Naive B cell (primary cell): ENCODE measurements around the gene COL5A1. TPM values are rescaled to one million over a fixed set of nuclear protein-coding genes. Genes with fewer than 3 reads are reported as not detected.

Source experiments
- ATAC-seq, 2 donors: fragments of 150-1000 bp; cut with Tn5 transposase; 2 replicates each; pipeline ENCODE4 v1.10.0; 2021; ENCODE audit warnings: low read depth in 2 of 2, mild to moderate bottlenecking in 2 of 2, moderate library complexity in 2 of 2
- DNase-seq: peaks from one replicate; pipeline ENCODE4 v3.0.0; 2022
- H3K27ac Mint-ChIP-seq, 6 donors: one replicate each; pipeline ENCODE4 v1.8.0; 2020 to 2022; ENCODE audit warnings: mild to moderate bottlenecking in 6 of 6, mixed read lengths in 6 of 6, moderate library complexity in 5 of 6, inconsistent platforms in 2 of 6
- H3K27me3 Mint-ChIP-seq, 3 donors: one replicate each; pipeline ENCODE4 v1.8.0; 2021 to 2022; ENCODE audit warnings: mixed read lengths in 3 of 3, mild to moderate bottlenecking in 1 of 3
- H3K36me3 Mint-ChIP-seq, 2 donors: one replicate each; pipeline ENCODE4 v1.8.0; 2020 to 2022; ENCODE audit warnings: mixed read lengths in 2 of 2, inconsistent platforms in 1 of 2, mild to moderate bottlenecking in 1 of 2
- H3K4me1 Mint-ChIP-seq, 3 donors: one replicate each; pipeline ENCODE4 v1.8.0; 2020 to 2022; ENCODE audit warnings: mixed read lengths in 3 of 3, inconsistent platforms in 1 of 3, mild to moderate bottlenecking in 1 of 3, moderate library complexity in 1 of 3
- H3K4me3 Mint-ChIP-seq, 8 donors: one replicate each; pipeline ENCODE4 v1.8.0; 2020 to 2022; ENCODE audit warnings: mild to moderate bottlenecking in 8 of 8, mixed read lengths in 8 of 8, moderate library complexity in 8 of 8, inconsistent platforms in 2 of 8
- H3K9me3 Mint-ChIP-seq, 7 donors: one replicate each; pipeline ENCODE4 v1.8.0; 2020 to 2022; ENCODE audit warnings: mixed read lengths in 7 of 7, mild to moderate bottlenecking in 5 of 7, inconsistent platforms in 2 of 7, moderate library complexity in 1 of 7
- polyA plus RNA-seq, 6 donors: library from polyadenylated mRNA; unstranded; fragments of 300-500 nt; fragmentation: Illumina TruSeq; gene quantifications; one replicate each; pipeline ENCODE4 v1.2.3, GENCODE V29; 2021; ENCODE audit warnings: low read depth in 6 of 6

COL5A1 gene
- polyA plus RNA-seq, 6 donors from 2014 or later = not detected

- peaks cover 0 to 1% (median 0%) of the 10 kb centered on the region in 7 donors for H3K9me3 Mint-ChIP-seq
- no peak for ATAC-seq
- H3K4me3 Mint-ChIP-seq = no peak overlapping the region
- H3K27me3 Mint-ChIP-seq = no peaks in the 10 kb centered on the region
- no peak for DNase-seq
- no peaks in the 10 kb centered on the region for H3K4me1 Mint-ChIP-seq
- H3K27ac Mint-ChIP-seq = no peak overlapping the region
- no peaks in the 10 kb centered on the region for H3K36me3 Mint-ChIP-seq
These were observed 199.7 kb downstream of the COL5A1 start for GRCh38 chr9:134841180-134841904.

- ATAC-seq = no peak
- Mint-ChIP-seq H3K9me3 (no peaks in the 10 kb centered on the region), H3K27me3 (no peaks in the 10 kb centered on the region), H3K36me3 (no peaks in the 10 kb centered on the region), H3K27ac (no peak overlapping the region), H3K4me3 (no peak overlapping the region), H3K4me1 (no peaks in the 10 kb centered on the region)
- no peak for DNase-seq
These were observed 200.7 kb downstream of the COL5A1 start for GRCh38 chr9:134842321-134842720.

DNA sequence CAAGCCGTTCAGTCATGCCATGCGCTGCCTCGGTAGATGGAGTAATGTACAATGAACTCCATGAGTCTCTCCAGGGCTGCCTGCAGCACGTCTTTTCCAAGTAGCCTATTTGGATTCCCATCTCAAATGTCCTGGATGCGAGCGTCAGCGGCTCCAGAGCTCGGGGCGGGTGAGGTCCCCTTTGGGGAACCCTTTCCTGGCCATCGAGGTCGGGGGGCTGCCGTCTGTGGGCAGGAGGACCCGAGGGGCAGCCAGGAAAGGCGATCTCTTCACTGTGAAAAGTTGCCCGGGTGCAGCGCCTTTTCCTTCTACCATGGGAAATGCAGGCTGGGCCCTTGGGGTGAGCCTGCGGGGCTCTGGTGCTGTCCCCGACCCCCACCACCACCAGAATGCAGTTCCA lies 202.1 kb downstream of the COL5A1 start:
- Mint-ChIP-seq H3K9me3 (no peaks in the 10 kb centered on the region), H3K4me3 (no peak overlapping the region), H3K27me3 (no peaks in the 10 kb centered on the region), H3K36me3 (no peaks in the 10 kb centered on the region), H3K4me1 (no peaks in the 10 kb centered on the region), H3K27ac (no peak overlapping the region)
- ATAC-seq (no peak), DNase-seq (no peak)

DNA sequence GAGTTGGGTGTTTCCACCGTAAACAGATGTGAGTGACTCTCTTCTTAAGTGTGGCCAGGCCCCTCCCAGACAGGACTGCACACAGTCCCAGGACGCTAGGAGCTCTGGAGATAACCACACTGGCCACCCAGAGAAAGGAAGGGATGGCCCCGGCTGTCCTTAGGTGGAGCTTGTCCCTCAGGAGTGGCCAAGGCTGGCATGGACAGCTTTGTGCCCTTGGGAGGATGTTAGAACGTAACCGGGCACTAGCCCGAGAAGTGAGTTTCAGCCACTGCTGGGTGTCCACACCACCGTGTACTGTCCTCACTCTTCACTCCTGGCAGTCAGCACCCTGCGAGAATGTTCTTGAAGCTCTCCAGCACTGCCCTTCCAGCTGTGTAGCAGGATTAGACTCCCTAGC lies 203.2 kb downstream of the COL5A1 start:
- Mint-ChIP-seq H3K27ac (no peak overlapping the region), H3K4me1 (no peaks in the 10 kb centered on the region), H3K27me3 (no peaks in the 10 kb centered on the region), H3K4me3 (no peak overlapping the region), H3K9me3 (no peaks in the 10 kb centered on the region), H3K36me3 (no peaks in the 10 kb centered on the region)
- no peak for DNase-seq
- no peak for ATAC-seq

DNA sequence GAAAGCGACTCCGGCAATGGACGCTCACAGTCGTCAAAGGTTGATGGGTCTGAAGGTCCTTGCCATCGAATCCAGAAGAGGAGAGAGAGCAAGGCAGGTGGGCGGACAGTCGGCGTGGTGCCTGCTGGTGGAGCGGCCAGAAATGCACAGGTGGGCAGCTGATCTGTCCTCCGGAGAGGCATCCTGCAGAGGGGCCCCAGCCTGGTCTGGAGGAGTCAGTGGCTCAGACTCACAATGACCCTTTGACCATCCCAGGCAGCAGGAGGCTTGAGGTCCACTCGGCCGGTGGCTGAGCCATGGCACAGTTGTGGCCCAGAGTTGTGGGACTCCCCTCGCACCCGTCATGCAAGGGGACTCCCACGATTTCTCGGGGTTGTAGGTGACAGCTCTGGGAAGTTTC lies 204.6 kb downstream of the COL5A1 start:
- no peaks in the 10 kb centered on the region for H3K9me3 Mint-ChIP-seq
- no peak for ATAC-seq
- H3K27me3 Mint-ChIP-seq = no peaks in the 10 kb centered on the region
- H3K36me3 Mint-ChIP-seq = no peaks in the 10 kb centered on the region
- DNase-seq = no peak
- H3K4me1 Mint-ChIP-seq = no peaks in the 10 kb centered on the region
- no peak overlapping the region for H3K27ac Mint-ChIP-seq
- H3K4me3 Mint-ChIP-seq = no peak overlapping the region

DNA sequence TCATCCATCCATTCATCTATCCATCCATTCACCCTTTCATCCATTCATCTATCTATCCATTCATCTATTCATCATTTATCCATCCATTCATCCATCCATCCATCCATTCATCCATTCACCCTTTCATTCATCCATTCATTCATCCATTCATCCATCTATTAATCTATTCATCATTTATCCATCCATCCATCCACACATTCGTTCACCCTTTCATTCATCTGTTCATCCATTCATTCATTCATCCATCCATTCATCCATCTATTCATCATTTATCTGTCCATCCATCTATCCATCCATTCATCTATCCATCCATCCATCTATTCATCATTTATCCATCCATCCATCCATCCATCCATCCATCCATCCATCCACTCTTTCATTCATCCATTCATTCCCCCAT lies 205.1 kb downstream of the COL5A1 start:
- ATAC-seq = no peak
- Mint-ChIP-seq H3K27me3 (no peaks in the 10 kb centered on the region), H3K36me3 (no peaks in the 10 kb centered on the region), H3K9me3 (no peaks in the 10 kb centered on the region), H3K4me3 (no peak overlapping the region), H3K4me1 (no peaks in the 10 kb centered on the region), H3K27ac (no peak overlapping the region)
- DNase-seq = no peak

- H3K4me3 Mint-ChIP-seq = no peak overlapping the region
- no peak overlapping the region for H3K27ac Mint-ChIP-seq
- no peaks in the 10 kb centered on the region for H3K27me3 Mint-ChIP-seq
- H3K4me1 Mint-ChIP-seq = no peaks in the 10 kb centered on the region
- H3K36me3 Mint-ChIP-seq = no peaks in the 10 kb centered on the region
- ATAC-seq = no peak
- no peaks in the 10 kb centered on the region for H3K9me3 Mint-ChIP-seq
- DNase-seq = no peak
These were observed 205.5 kb downstream of the COL5A1 start for GRCh38 chr9:134847138-134847537.

DNA sequence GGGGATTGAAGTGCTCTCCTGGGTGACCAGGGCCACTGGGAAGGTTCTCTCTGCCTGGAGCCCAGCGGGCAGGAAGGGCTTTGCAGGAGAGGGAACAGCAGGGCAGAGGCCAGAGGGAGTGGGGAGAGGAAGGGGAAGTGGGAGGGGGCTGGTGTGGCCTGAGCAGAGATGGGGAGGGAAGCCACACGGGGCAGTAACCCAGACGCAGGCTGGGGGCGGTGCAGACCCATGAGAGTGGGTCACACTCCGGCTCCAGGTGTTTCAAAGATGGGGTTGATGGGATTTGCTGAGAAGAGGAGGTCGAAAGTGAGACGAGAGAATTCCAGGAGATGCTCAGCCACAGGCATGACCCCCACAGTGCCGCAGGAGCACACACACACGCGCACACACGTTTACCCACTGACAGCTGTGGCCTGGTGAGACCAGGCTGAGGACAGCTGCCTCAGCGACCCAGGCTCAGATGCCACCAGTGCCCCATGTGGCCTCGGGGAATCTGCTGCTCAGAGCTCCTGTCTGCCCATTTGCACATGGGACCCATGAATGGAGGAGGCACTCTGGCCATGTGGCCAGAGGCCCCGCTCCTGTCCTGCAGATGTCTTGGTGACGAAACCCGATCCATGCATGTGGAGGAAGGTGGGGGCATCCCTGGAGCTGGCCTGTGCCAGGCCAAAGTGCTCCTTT lies 206.3 kb downstream of the COL5A1 start:
- H3K27ac Mint-ChIP-seq = no peak overlapping the region
- ATAC-seq (no peak), DNase-seq (no peak)
- no peaks in the 10 kb centered on the region for H3K4me1 Mint-ChIP-seq
- no peaks in the 10 kb centered on the region for H3K9me3 Mint-ChIP-seq
- no peaks in the 10 kb centered on the region for H3K36me3 Mint-ChIP-seq
- no peak overlapping the region for H3K4me3 Mint-ChIP-seq
- no peaks in the 10 kb centered on the region for H3K27me3 Mint-ChIP-seq

DNA sequence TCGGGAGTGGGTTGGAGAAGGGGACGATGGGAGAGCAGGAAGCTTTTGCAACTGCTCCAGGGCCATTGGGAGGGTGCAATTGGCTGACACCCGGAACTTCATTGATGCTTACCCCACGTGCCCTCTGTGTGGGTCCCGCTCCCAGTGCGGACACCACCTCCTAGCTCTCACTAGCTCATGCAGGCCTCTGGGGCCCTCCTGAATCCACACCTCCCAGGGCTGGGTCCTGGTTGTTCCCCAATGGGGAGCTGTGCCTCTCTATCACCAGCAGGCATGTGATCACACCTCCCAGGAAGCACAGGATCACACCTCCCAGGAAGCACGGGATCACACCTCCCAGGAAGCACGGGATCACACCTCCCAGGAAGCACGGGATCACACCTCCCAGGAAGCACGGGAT lies 206.9 kb downstream of the COL5A1 start:
- no peak overlapping the region for H3K4me3 Mint-ChIP-seq
- no peak for ATAC-seq
- H3K36me3 Mint-ChIP-seq = no peaks in the 10 kb centered on the region
- H3K27ac Mint-ChIP-seq = no peak overlapping the region
- H3K4me1 Mint-ChIP-seq = no peaks in the 10 kb centered on the region
- H3K9me3 Mint-ChIP-seq = no peaks in the 10 kb centered on the region
- DNase-seq = no peak
- no peaks in the 10 kb centered on the region for H3K27me3 Mint-ChIP-seq

- Mint-ChIP-seq H3K36me3 (no peaks in the 10 kb centered on the region), H3K4me3 (no peak overlapping the region), H3K27ac (no peak overlapping the region), H3K9me3 (no peaks in the 10 kb centered on the region), H3K4me1 (no peaks in the 10 kb centered on the region), H3K27me3 (peaks cover 0 to 11% (median 9%) of the 10 kb centered on the region in 3 donors)
- no peak for ATAC-seq
- DNase-seq = no peak
These were observed 209.0 kb downstream of the COL5A1 start for GRCh38 chr9:134850611-134851010.

- no peak for DNase-seq
- Mint-ChIP-seq H3K4me1 (no peaks in the 10 kb centered on the region), H3K9me3 (no peaks in the 10 kb centered on the region), H3K36me3 (no peaks in the 10 kb centered on the region), H3K27ac (no peak overlapping the region), H3K4me3 (no peak overlapping the region), H3K27me3 (peaks cover 0 to 15% (median 13%) of the 10 kb centered on the region in 3 donors)
- ATAC-seq = no peak
These were observed 209.4 kb downstream of the COL5A1 start for GRCh38 chr9:134851020-134851419.

DNA sequence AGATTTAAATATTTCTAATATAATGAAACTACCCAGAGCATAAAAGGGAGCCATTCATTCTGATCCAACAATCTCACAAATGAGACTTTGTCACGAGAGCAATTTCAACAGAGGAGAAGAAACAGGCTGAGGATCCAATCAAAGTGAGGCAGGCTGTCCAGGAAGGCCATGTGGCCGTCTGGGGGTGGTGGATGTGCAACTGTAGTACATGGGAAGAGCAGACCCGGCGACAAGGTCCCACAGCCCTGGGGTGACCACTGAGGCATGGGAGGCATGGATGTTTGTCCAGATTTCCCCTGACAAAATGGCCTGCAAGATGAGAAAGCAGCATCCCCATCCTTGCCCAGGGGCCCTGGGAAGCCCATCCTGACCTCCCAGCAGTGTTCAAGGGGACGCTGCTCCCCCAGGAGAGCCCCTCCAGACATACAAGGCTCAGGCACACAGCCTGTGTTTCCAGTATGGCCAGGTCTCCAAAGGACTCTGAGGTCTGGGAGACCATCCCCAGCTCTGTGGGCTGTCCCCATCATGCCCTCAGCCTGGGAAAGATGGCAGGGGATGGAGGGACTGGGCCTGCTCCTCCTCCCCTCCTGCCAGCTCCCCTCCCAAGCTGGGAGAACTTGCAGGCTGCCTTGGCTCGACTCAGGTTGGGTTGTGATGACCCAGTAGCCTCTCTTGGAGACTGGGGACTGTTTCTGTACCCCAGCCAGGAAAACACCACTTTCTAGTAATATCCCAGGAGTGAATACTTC lies 211.5 kb downstream of the COL5A1 start:
- no peak for ATAC-seq
- Mint-ChIP-seq H3K27ac (no peak overlapping the region), H3K36me3 (peaks cover 0 to 9% of the 10 kb centered on the region in 2 donors), H3K9me3 (peaks cover 0 to 8% (median 5%) of the 10 kb centered on the region in 7 donors), H3K27me3 (peaks cover 8 to 26% (median 25%) of the 10 kb centered on the region in 3 donors), H3K4me1 (peaks cover 0 to 5% (median 0%) of the 10 kb centered on the region in 3 donors), H3K4me3 (no peak overlapping the region)
- no peak for DNase-seq

GRCh38 chr9:134853893-134854292 lies 212.3 kb downstream of the COL5A1 start:
- H3K4me3 Mint-ChIP-seq = no peak overlapping the region
- H3K4me1 Mint-ChIP-seq = peaks cover 0 to 5% (median 0%) of the 10 kb centered on the region in 3 donors
- H3K9me3 Mint-ChIP-seq = peaks cover 0 to 8% (median 5%) of the 10 kb centered on the region in 7 donors
- ATAC-seq (no peak), DNase-seq (no peak)
- H3K27me3 Mint-ChIP-seq = peaks cover 8 to 30% (median 25%) of the 10 kb centered on the region in 3 donors
- no peak overlapping the region for H3K27ac Mint-ChIP-seq
- H3K36me3 Mint-ChIP-seq = peaks cover 0 to 9% of the 10 kb centered on the region in 2 donors

DNA sequence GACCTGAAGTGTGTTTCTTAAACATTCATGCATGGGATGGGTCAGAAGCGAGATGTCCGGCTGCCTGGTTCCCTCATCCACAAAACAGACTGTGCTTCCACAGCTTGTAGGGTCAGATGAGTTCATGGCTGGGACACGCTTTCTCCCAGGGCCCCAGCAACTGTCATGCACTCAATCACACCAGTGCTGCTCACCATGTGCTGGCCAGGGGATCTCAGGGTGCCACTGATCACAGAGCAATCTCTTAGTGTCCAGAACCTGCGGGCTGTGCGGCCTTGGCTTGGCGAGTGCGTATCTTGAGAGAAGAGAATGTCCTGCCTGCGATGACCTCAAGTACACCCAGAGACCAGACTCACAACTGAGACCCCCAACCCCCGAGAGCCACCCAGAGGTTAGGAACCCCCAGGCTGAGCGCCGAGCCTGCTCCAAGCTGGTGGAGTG lies 213.0 kb downstream of the COL5A1 start:
- ATAC-seq = no peak
- Mint-ChIP-seq H3K27me3 (peaks cover 8 to 30% (median 25%) of the 10 kb centered on the region in 3 donors), H3K4me1 (peaks cover 0 to 5% (median 0%) of the 10 kb centered on the region in 3 donors), H3K27ac (no peak overlapping the region), H3K4me3 (no peak overlapping the region), H3K9me3 (peaks cover 0 to 8% (median 5%) of the 10 kb centered on the region in 7 donors), H3K36me3 (peaks cover 0 to 9% of the 10 kb centered on the region in 2 donors)
- no peak for DNase-seq
